Measurements from ENCODE around the gene AIFM2.

DNA sequence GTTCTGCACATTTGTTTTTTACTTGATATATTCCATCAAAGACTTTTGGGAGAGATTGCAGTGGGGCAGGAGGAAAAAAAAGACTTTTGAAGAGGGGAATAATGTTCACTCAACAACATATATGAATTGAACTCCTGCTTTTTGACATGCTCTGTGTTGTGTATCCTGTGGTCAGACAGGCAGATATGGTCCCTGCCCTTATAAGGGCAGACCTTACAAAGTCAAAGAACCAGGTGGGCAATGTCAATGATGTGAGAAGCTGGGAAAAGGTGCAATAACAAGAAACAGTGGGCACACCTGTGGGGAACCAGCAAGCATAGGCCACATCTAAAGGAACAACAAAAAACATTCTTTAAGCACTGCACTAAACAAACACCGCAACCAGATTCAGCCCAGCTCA lies 8.2 kb downstream of the AIFM2 start:
- TF ChIP-seq BHLHE40 (IDR thresholded peaks at IDR 0.05; ENCODE audit: borderline replicate concordance) (no peak), FOXM1 (IDR thresholded peaks at IDR 0.05; ENCODE audit: borderline replicate concordance) (no peak), TARDBP (IDR thresholded peaks at IDR 0.05) (no peak), SP1 (IDR thresholded peaks at IDR 0.05) (no peak), HDGF (IDR thresholded peaks at IDR 0.05; ENCODE audit: borderline replicate concordance) (no peak)

Measured in HEK293T (cell line).